SU-DHL-6 (cell line): ENCODE results near the gene SAFB2.

ENCODE experiments used
- H2AFZ ChIP-seq: fragments of 200-600 bp; sonication (generic); 2 replicates; pipeline ENCODE4 v1.6.1; 2014; ENCODE audit warnings: low read depth, mild to moderate bottlenecking, moderate library complexity, mixed read lengths, antibody characterized with exemption, low read length; ENCODE audit not compliant: severe bottlenecking
- H3F3A ChIP-seq: fragments of 200-600 bp; shearing (Covaris generic); 2 replicates; pipeline ENCODE4 v1.6.0; 2016; ENCODE audit warnings: antibody characterized with exemption, mild to moderate bottlenecking; ENCODE audit not compliant: insufficient read depth
- H3K27ac ChIP-seq: fragments of 200-600 bp; sonication (generic); 2 replicates; pipeline ENCODE4 v1.5.1; 2016; ENCODE audit warnings: low read depth, mild to moderate bottlenecking, low read length, moderate library complexity, mixed read lengths
- H3K27me3 ChIP-seq: fragments of 200-600 bp; sonication (generic), shearing (Covaris generic); 2 replicates; pipeline ENCODE4 v1.6.0; 2014; ENCODE audit warnings: mild to moderate bottlenecking, low read length
- H3K36me3 ChIP-seq: fragments of 200-600 bp; sonication (generic); 2 replicates; pipeline ENCODE4 v1.6.1; 2014; ENCODE audit warnings: mild to moderate bottlenecking, low read length, mixed read lengths
- H3K4me2 ChIP-seq: fragments of 300-600, 200-600 bp; shearing (Covaris generic), sonication (generic); 2 replicates; pipeline ENCODE4 v1.6.0; 2014; ENCODE audit warnings: low read length, low read depth, mild to moderate bottlenecking; ENCODE audit not compliant: poor library complexity, severe bottlenecking
- H3K4me3 ChIP-seq: fragments of 200-600 bp; sonication (generic); 2 replicates; pipeline ENCODE4 v1.5.1; 2014; ENCODE audit warnings: antibody characterized with exemption, low read length, mild to moderate bottlenecking, mixed read lengths; ENCODE audit not compliant: insufficient read depth, poor library complexity, severe bottlenecking
- H3K79me2 ChIP-seq: fragments of 200-600 bp; sonication (generic); 2 replicates; pipeline ENCODE4 v1.6.1; 2014; ENCODE audit warnings: mild to moderate bottlenecking, low read length, moderate library complexity; ENCODE audit not compliant: insufficient read depth
- H3K9ac ChIP-seq: fragments of 200-600 bp; sonication (generic); 2 replicates; pipeline ENCODE4 v1.7.0; 2014; ENCODE audit warnings: mild to moderate bottlenecking, low read length
- H3K9me2 ChIP-seq: fragments of 200-600 bp; sonication (generic); replicated peaks from 2 replicates; pipeline ENCODE4 v1.6.1; 2014; ENCODE audit warnings: low read length; ENCODE audit not compliant: insufficient read depth
- H3K9me3 ChIP-seq: fragments of 200-600 bp; sonication (generic); 2 replicates; pipeline ENCODE4 v1.6.1; 2014; ENCODE audit warnings: low read length, mixed read lengths; ENCODE audit not compliant: insufficient read depth
- H4K20me1 ChIP-seq: fragments of 200-600 bp; sonication (generic); 2 replicates; pipeline ENCODE4 v1.6.1; 2014; ENCODE audit warnings: low read depth, mild to moderate bottlenecking, antibody characterized with exemption, low read length, moderate library complexity, mixed read lengths
- EZH2phosphoT487 ChIP-seq: fragments of 200-600 bp; sonication (generic), shearing (Covaris generic); conservative IDR thresholded peaks from 2 replicates; pipeline ENCODE4 v1.6.1; 2018; ENCODE audit warnings: mild to moderate bottlenecking, antibody characterized with exemption, low read length, moderate library complexity, mixed read lengths
- TF ChIP-seq, protein P1 (sequence below): fragments of 200-600 bp; sonication (generic); IDR thresholded peaks from one replicate; pipeline ENCODE4 v1.5.1; 2017; ENCODE audit warnings: antibody characterized with exemption, mild to moderate bottlenecking, low read length, moderate library complexity; ENCODE audit not compliant: insufficient read depth, poor library complexity, severe bottlenecking

Gene SAFB2

GRCh38 chr19:5557691-5558090, 64.9 kb downstream of the SAFB2 start:
- Histone ChIP-seq H3K9me3 (no peaks in the 10 kb centered on the region), H3K27ac (no peak overlapping the region), H3K4me2 (no peak overlapping the region), H3K9ac (no peak overlapping the region), H4K20me1 (no peaks in the 10 kb centered on the region), H3K4me3 (no peak overlapping the region), H3K79me2 (no peaks in the 10 kb centered on the region), H3K36me3 (no peaks in the 10 kb centered on the region), H3K27me3 (no peaks in the 10 kb centered on the region), H2AFZ (no peak overlapping the region), H3K9me2 (no peaks in the 10 kb centered on the region), H3F3A (no peaks in the 10 kb centered on the region)
- no peak for TF ChIP-seq EZH2phosphoT487
- TF ChIP-seq, protein P1, sequence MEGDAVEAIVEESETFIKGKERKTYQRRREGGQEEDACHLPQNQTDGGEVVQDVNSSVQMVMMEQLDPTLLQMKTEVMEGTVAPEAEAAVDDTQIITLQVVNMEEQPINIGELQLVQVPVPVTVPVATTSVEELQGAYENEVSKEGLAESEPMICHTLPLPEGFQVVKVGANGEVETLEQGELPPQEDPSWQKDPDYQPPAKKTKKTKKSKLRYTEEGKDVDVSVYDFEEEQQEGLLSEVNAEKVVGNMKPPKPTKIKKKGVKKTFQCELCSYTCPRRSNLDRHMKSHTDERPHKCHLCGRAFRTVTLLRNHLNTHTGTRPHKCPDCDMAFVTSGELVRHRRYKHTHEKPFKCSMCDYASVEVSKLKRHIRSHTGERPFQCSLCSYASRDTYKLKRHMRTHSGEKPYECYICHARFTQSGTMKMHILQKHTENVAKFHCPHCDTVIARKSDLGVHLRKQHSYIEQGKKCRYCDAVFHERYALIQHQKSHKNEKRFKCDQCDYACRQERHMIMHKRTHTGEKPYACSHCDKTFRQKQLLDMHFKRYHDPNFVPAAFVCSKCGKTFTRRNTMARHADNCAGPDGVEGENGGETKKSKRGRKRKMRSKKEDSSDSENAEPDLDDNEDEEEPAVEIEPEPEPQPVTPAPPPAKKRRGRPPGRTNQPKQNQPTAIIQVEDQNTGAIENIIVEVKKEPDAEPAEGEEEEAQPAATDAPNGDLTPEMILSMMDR: no peak

GRCh38 chr19:5554828-5555227, 67.7 kb downstream of the SAFB2 start:
- H3K27ac ChIP-seq: no peak overlapping the region
- H3K9ac ChIP-seq: no peak overlapping the region
- no peak overlapping the region for H2AFZ ChIP-seq
- no peaks in the 10 kb centered on the region for H3K36me3 ChIP-seq
- H3F3A ChIP-seq: no peaks in the 10 kb centered on the region
- no peak overlapping the region for H3K4me2 ChIP-seq
- no peaks in the 10 kb centered on the region for H3K9me2 ChIP-seq
- H3K4me3 ChIP-seq: no peak overlapping the region
- H3K79me2 ChIP-seq: no peaks in the 10 kb centered on the region
- H4K20me1 ChIP-seq: no peaks in the 10 kb centered on the region
- no peaks in the 10 kb centered on the region for H3K27me3 ChIP-seq
- H3K9me3 ChIP-seq: no peaks in the 10 kb centered on the region
- TF ChIP-seq EZH2phosphoT487: no peak
- TF ChIP-seq, protein P1: no peak

DNA sequence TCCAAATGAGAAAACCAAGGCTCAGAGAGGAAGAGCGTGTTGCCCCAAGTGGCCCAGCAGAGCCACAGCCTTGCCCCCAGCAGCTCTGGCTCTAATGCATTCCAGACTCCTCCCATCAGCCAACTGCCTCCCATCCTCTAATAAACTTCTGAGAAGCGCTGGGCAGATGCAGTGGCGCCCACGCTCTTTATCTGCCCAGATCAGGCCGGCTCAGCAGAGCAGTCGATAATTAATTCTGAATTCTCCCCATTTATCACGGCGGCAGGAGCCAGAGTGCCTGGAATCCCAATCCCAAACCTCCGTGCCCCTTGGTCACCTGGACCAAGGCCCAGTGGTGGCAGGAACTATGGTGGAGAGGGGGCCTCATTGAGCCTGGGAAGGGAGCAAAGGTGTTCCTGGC, 68.7 kb downstream of the SAFB2 start:
- Histone ChIP-seq H4K20me1 (no peaks in the 10 kb centered on the region), H3K27ac (no peak overlapping the region), H3K4me3 (no peak overlapping the region), H2AFZ (no peak overlapping the region), H3K9ac (no peak overlapping the region), H3K36me3 (no peaks in the 10 kb centered on the region), H3F3A (no peaks in the 10 kb centered on the region), H3K9me3 (no peaks in the 10 kb centered on the region), H3K9me2 (no peaks in the 10 kb centered on the region), H3K4me2 (no peak overlapping the region), H3K27me3 (no peaks in the 10 kb centered on the region), H3K79me2 (no peaks in the 10 kb centered on the region)
- TF ChIP-seq EZH2phosphoT487: no peak
- TF ChIP-seq, protein P1: no peak

DNA sequence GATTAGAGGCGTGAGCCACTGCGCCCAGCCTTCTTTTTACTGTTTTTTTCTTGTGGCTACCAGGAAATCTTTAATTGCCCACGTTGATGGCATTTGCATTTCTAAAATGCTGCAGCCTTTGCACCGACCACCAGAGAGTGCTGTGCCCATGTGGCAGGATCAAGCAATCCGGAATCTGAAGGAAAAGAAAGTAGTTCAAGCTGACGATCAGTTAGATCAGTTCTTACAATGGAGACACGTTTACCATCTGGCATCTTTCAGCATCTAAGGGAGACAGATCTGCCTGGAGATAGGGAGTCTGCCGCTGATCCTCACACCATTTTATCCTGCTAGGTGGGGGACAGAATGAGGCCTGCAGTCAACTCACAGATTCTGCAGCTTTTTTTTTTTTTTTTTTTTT, 74.7 kb downstream of the SAFB2 start:
- Histone ChIP-seq H3K79me2 (no peaks in the 10 kb centered on the region), H3F3A (no peaks in the 10 kb centered on the region), H3K9ac (no peak overlapping the region), H3K27me3 (no peaks in the 10 kb centered on the region), H3K9me3 (no peaks in the 10 kb centered on the region), H3K27ac (no peak overlapping the region), H4K20me1 (no peaks in the 10 kb centered on the region), H3K4me3 (no peak overlapping the region), H3K9me2 (no peaks in the 10 kb centered on the region), H3K4me2 (no peak overlapping the region), H3K36me3 (no peaks in the 10 kb centered on the region), H2AFZ (no peak overlapping the region)
- TF ChIP-seq EZH2phosphoT487: no peak
- TF ChIP-seq, protein P1: no peak
